Measurements from ENCODE around the gene PRDM9.

DNA sequence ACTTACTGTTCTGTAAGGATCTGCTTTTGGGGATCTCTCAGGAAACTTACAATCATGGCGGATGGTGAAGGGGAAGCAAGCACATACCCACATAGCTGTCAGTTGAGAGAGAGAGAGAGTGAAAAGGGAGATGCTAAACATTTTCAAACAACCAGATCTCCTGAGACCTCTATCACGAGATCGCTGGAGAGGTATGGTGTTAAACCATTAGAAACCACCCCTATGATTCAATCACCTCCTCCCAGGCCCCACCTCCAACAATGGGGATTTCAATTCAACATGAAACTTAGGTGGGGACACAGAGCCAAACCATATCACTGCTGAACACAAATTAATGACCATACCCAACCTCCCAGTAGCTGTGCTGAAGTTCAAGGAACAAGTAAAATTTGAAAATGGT, 48.2 kb upstream of the PRDM9 start:
- TF ChIP-seq, protein P1, sequence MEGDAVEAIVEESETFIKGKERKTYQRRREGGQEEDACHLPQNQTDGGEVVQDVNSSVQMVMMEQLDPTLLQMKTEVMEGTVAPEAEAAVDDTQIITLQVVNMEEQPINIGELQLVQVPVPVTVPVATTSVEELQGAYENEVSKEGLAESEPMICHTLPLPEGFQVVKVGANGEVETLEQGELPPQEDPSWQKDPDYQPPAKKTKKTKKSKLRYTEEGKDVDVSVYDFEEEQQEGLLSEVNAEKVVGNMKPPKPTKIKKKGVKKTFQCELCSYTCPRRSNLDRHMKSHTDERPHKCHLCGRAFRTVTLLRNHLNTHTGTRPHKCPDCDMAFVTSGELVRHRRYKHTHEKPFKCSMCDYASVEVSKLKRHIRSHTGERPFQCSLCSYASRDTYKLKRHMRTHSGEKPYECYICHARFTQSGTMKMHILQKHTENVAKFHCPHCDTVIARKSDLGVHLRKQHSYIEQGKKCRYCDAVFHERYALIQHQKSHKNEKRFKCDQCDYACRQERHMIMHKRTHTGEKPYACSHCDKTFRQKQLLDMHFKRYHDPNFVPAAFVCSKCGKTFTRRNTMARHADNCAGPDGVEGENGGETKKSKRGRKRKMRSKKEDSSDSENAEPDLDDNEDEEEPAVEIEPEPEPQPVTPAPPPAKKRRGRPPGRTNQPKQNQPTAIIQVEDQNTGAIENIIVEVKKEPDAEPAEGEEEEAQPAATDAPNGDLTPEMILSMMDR (conservative IDR thresholded peaks at IDR 0.05; ENCODE audit: low read length): no peak
- no peak for TF ChIP-seq EZH2phosphoT487 (IDR thresholded peaks at IDR 0.05; ENCODE audit: borderline replicate concordance, low read depth, low read length)
